Upper lobe of right lung (tissue), 1 donor: ENCODE data around the gene CYP8B1. TPM values are rescaled to one million over a fixed set of nuclear protein-coding genes. Genes with fewer than 3 reads are reported as not detected.

ENCODE experiments used
- ATAC-seq: fragments of 200-7000 bp; cut with Tn5 transposase; one replicate; pipeline ENCODE4 v1.9.1; 2020; ENCODE audit warnings: mild to moderate bottlenecking, moderate library complexity
- DNase-seq: peaks from one replicate; pipeline ENCODE4 v3.0.0-alpha.2; 2020
- H3K27ac ChIP-seq: fragments of 200-600 bp; one replicate; pipeline ENCODE4 v1.8.0; 2022
- H3K27me3 ChIP-seq: fragments of 200-600 bp; one replicate; pipeline ENCODE4 v1.8.0; 2022; ENCODE audit warnings: mild to moderate bottlenecking
- H3K36me3 ChIP-seq: fragments of 200-600 bp; one replicate; pipeline ENCODE4 v1.8.0; 2022
- H3K4me1 ChIP-seq: fragments of 200-600 bp; one replicate; pipeline ENCODE4 v1.8.0; 2022
- H3K4me3 ChIP-seq: fragments of 200-600 bp; one replicate; pipeline ENCODE4 v1.8.0; 2022; ENCODE audit warnings: mild to moderate bottlenecking
- H3K9me3 ChIP-seq: fragments of 200-600 bp; one replicate; pipeline ENCODE4 v1.8.0; 2022
- CTCF ChIP-seq: fragments of 200-600 bp; IDR thresholded peaks from one replicate; pipeline ENCODE4 v1.8.0; 2022; ENCODE audit warnings: antibody characterized with exemption
- intact Hi-C: fragments of 100-400 bp; cut with DNase I; formaldehyde crosslinking; loops from one replicate; pipeline ENCODE4 v1.11.0; 2022
- total RNA-seq: library from RNA; stranded (reverse); fragmentation: NEBNext Ultra II Directional; extraction: Animal tissue kit (Norgen Biotek cat#: 25700); gene quantifications from one replicate; pipeline ENCODE4 v1.2.1, GENCODE V29; 2021
- donor health status: DM: no; HTN: yes; CAD: no; lungs with severe emphysema.

The CYP8B1 gene
- total RNA-seq, 1 donor from 2014 or later = not detected

- H3K36me3 ChIP-seq = no peaks in the 10 kb centered on the region
- no peaks in the 10 kb centered on the region for H3K27me3 ChIP-seq
- intact Hi-C loops = no loop called here
- DNase-seq = no peak
- peaks cover 21% of the 10 kb centered on the region for H3K4me1 ChIP-seq
- no peak for ATAC-seq
- no peak for TF ChIP-seq CTCF
- no peaks in the 10 kb centered on the region for H3K9me3 ChIP-seq
- no peak overlapping the region for H3K4me3 ChIP-seq
- H3K27ac ChIP-seq = no peak overlapping the region
Observed at GRCh38 chr3:42850263-42850662, 25.4 kb downstream of the CYP8B1 start.

- DNase-seq (no peak), ATAC-seq (no peak)
- Histone ChIP-seq H3K4me1 (peaks cover 28% of the 10 kb centered on the region), H3K9me3 (no peaks in the 10 kb centered on the region), H3K36me3 (no peaks in the 10 kb centered on the region), H3K27me3 (no peaks in the 10 kb centered on the region), H3K27ac (no peak overlapping the region), H3K4me3 (no peak overlapping the region)
- intact Hi-C loops = no loop called here
- TF ChIP-seq CTCF = no peak
Observed at GRCh38 chr3:42849017-42849416, 26.7 kb downstream of the CYP8B1 start.

- no peak for DNase-seq
- Histone ChIP-seq H3K36me3 (no peaks in the 10 kb centered on the region), H3K27me3 (no peaks in the 10 kb centered on the region), H3K27ac (peak overlapping the region; percentile 66), H3K9me3 (no peaks in the 10 kb centered on the region), H3K4me1 (peaks cover 34% of the 10 kb centered on the region), H3K4me3 (no peak overlapping the region)
- intact Hi-C loops = no loop called here
- no peak for ATAC-seq
- no peak for TF ChIP-seq CTCF
Observed at GRCh38 chr3:42847731-42848130, 27.9 kb downstream of the CYP8B1 start.

GRCh38 chr3:42846685-42847522, 28.8 kb downstream of the CYP8B1 start:
- peak; percentile 68 for ATAC-seq
- intact Hi-C loops = no loop called here
- Histone ChIP-seq H3K27me3 (no peaks in the 10 kb centered on the region), H3K27ac (peak overlapping the region; percentile 66), H3K4me3 (no peak overlapping the region), H3K36me3 (no peaks in the 10 kb centered on the region), H3K4me1 (peaks cover 34% of the 10 kb centered on the region), H3K9me3 (no peaks in the 10 kb centered on the region)
- no peak for TF ChIP-seq CTCF
- no peak for DNase-seq

- Histone ChIP-seq H3K9me3 (no peaks in the 10 kb centered on the region), H3K4me1 (peaks cover 34% of the 10 kb centered on the region), H3K36me3 (no peaks in the 10 kb centered on the region), H3K27me3 (no peaks in the 10 kb centered on the region), H3K4me3 (no peak overlapping the region), H3K27ac (peak overlapping the region; percentile 71)
- ATAC-seq (no peak), DNase-seq (no peak)
- TF ChIP-seq CTCF = no peak
- intact Hi-C loops = no loop called here
Observed at GRCh38 chr3:42844815-42845214, 30.9 kb downstream of the CYP8B1 start.

GRCh38 chr3:42844412-42844713, 31.3 kb downstream of the CYP8B1 start:
- ATAC-seq = no peak
- no peaks in the 10 kb centered on the region for H3K36me3 ChIP-seq
- no peak for TF ChIP-seq CTCF

More at GRCh38 chr3:42844412-42844713, 31.3 kb downstream of the CYP8B1 start:
- Histone ChIP-seq H3K4me1 (peaks cover 34% of the 10 kb centered on the region), H3K4me3 (no peak overlapping the region), H3K27me3 (no peaks in the 10 kb centered on the region), H3K27ac (peak overlapping the region; percentile 71), H3K9me3 (no peaks in the 10 kb centered on the region)
- intact Hi-C loops = no loop called here
- no peak for DNase-seq
